SK-N-SH (cell line): Measurements from ENCODE around the gene PSMG3. TPM values are rescaled to one million over a fixed set of nuclear protein-coding genes. Genes with fewer than 3 reads are reported as not detected.
A peak's percentile ranks its signal among the peaks of the same experiment; 100 is the strongest.

Source experiments
- CTCF ChIA-PET: fragments of 300-600, 350-600 bp; formaldehyde crosslinking; extraction: SDS; loops from one replicate; lab custom pipeline; 2021; lab: Yijun Ruan, JAX
- POLR2A ChIA-PET: fragments of 350-600 bp; sonication (Branson Sonifier 250); formaldehyde crosslinking; extraction: SDS; loops from one replicate; lab custom pipeline; 2020; ENCODE audit warnings: antibody characterized with exemption, inconsistent platforms; lab: Yijun Ruan, JAX
- DNase-seq: peaks from one replicate; pipeline ENCODE4 v3.0.0; 2012
- H2AFZ ChIP-seq: fragments of 200-600 bp; sonication (generic); 2 replicates; pipeline ENCODE4 v1.8.1; 2016; ENCODE audit warnings: antibody characterized with exemption, mild to moderate bottlenecking, low read depth
- H3F3A ChIP-seq: fragments of 200-600 bp; sonication (generic); replicated peaks from 2 replicates; pipeline ENCODE3; 2016; ENCODE audit warnings: antibody characterized with exemption, mild to moderate bottlenecking; ENCODE audit not compliant: insufficient read depth
- H3K27ac ChIP-seq, 2 experiments: fragments of 200-500 bp in 1 of 2; fragments of 200-600 bp in 1 of 2; sonication (Bioruptor generic) in 1 of 2; sonication (generic), shearing (Covaris generic) in 1 of 2; 2 replicates each; pipeline versions ENCODE4 v1.5.1 to v1.6.1; 2014 to 2016; ENCODE audit warnings: low read depth in 2 of 2, inconsistent platforms in 1 of 2, low read length in 1 of 2, mild to moderate bottlenecking in 1 of 2, mixed read lengths in 1 of 2
- H3K27me3 ChIP-seq: fragments of 200-600 bp; sonication (generic), shearing (Covaris generic); 2 replicates; pipeline ENCODE4 v1.6.1; 2016; ENCODE audit warnings: mixed run types; ENCODE audit not compliant: insufficient read depth
- H3K36me3 ChIP-seq, 2 experiments: fragments of 200-500 bp in 1 of 2; fragments of 200-600 bp in 1 of 2; sonication (Bioruptor generic) in 1 of 2; sonication (generic) in 1 of 2; replicated peaks in 1 of 2; 2 replicates each; pipeline versions ENCODE3 to v1.5.1; 2014 to 2016; ENCODE audit warnings: low read length in 1 of 2, mild to moderate bottlenecking in 1 of 2; ENCODE audit not compliant: insufficient read depth in 2 of 2, control insufficient read depth in 1 of 2
- H3K4me1 ChIP-seq, 2 experiments: fragments of 200-500 bp in 1 of 2; fragments of 200-600 bp in 1 of 2; sonication (Bioruptor generic) in 1 of 2; sonication (generic), shearing (Covaris generic) in 1 of 2; 2 replicates each; pipeline versions ENCODE4 v1.5.1 to v1.6.1; 2014 to 2016; ENCODE audit warnings: low read depth in 1 of 2, low read length in 1 of 2, mixed run types in 1 of 2; ENCODE audit not compliant: insufficient read depth in 2 of 2, control insufficient read depth in 1 of 2
- H3K4me2 ChIP-seq: fragments of 200-600 bp; sonication (generic), shearing (Covaris generic); 2 replicates; pipeline ENCODE4 v1.6.1; 2017; ENCODE audit warnings: mixed run types
- H3K4me3 ChIP-seq, 2 experiments: fragments of 200-500 bp in 1 of 2; fragments of 200-600 bp in 1 of 2; sonication (Bioruptor generic) in 1 of 2; sonication (generic), shearing (Covaris generic) in 1 of 2; 2 replicates each; pipeline versions ENCODE4 v1.5.1 to v1.8.1; 2014 to 2016; ENCODE audit warnings: low read depth in 2 of 2, inconsistent platforms in 1 of 2, low read length in 1 of 2, mild to moderate bottlenecking in 1 of 2, mixed read lengths in 1 of 2, moderate library complexity in 1 of 2
- H3K79me2 ChIP-seq: fragments of 200-600 bp; sonication (generic); 2 replicates; pipeline ENCODE4 v1.8.1; 2017; ENCODE audit warnings: mild to moderate bottlenecking; ENCODE audit not compliant: insufficient read depth
- H3K9ac ChIP-seq: fragments of 200-600 bp; sonication (generic); 2 replicates; pipeline ENCODE4 v1.6.1; 2017; ENCODE audit warnings: mixed run types
- H3K9me2 ChIP-seq: fragments of 200-600 bp; sonication (generic); 2 replicates; pipeline ENCODE4 v1.6.1; 2017; ENCODE audit warnings: mixed run types
- H3K9me3 ChIP-seq: fragments of 200-600 bp; sonication (generic); 2 replicates; pipeline ENCODE4 v1.6.1; 2017; ENCODE audit warnings: mixed run types, mild to moderate bottlenecking, moderate library complexity
- H4K20me1 ChIP-seq: fragments of 200-600 bp; sonication (generic); 2 replicates; pipeline ENCODE4 v1.6.1; 2017; ENCODE audit warnings: mild to moderate bottlenecking, mixed run types; ENCODE audit not compliant: insufficient read depth
- CHD2 ChIP-seq: fragments of 150-350 bp; IDR thresholded peaks from 2 replicates; pipeline ENCODE4 v1.6.1; 2018; ENCODE audit warnings: low read length; ENCODE audit not compliant: partially characterized antibody
- ELF1 ChIP-seq: IDR thresholded peaks from 2 replicates; pipeline ENCODE4 v1.4.0; 2012
- EP300 ChIP-seq, 2 experiments: IDR thresholded peaks; 2 replicates each; pipeline versions ENCODE4 v1.4.0 to v1.6.1; 2012; ENCODE audit warnings: borderline replicate concordance in 1 of 2, low read depth in 1 of 2, low read length in 1 of 2
- EZH2phosphoT487 ChIP-seq: fragments of 200-600 bp; sonication (generic); IDR thresholded peaks from 2 replicates; pipeline ENCODE4 v1.6.1; 2017; ENCODE audit warnings: low read depth, mixed run types, mild to moderate bottlenecking, antibody characterized with exemption, moderate library complexity, borderline replicate concordance
- FOXJ3 ChIP-seq: sonication (generic); formaldehyde crosslinking; IDR thresholded peaks from 2 replicates; pipeline ENCODE4 v1.5.1; 2020; ENCODE audit warnings: mild to moderate bottlenecking, missing genetic modification reagents
- FOXM1 ChIP-seq: IDR thresholded peaks from 2 replicates; pipeline ENCODE4 v1.4.0; 2012; ENCODE audit warnings: low read depth, mild to moderate bottlenecking
- GATA2 ChIP-seq: sonication (generic); formaldehyde crosslinking; IDR thresholded peaks from 2 replicates; pipeline ENCODE4 v1.5.0; 2020; ENCODE audit warnings: mild to moderate bottlenecking, missing genetic modification reagents
- IRF3 ChIP-seq: fragments of 150-350 bp; IDR thresholded peaks from 2 replicates; pipeline ENCODE4 v1.6.1; 2016; ENCODE audit warnings: mild to moderate bottlenecking, low read depth, low read length
- JUND ChIP-seq: IDR thresholded peaks from 2 replicates; pipeline ENCODE4 v1.4.0; 2012
- MXI1 ChIP-seq: IDR thresholded peaks from 2 replicates; pipeline ENCODE4 v1.6.1; 2012; ENCODE audit warnings: mild to moderate bottlenecking, low read depth, low read length, improper control_type of control experiment
- NRF1 ChIP-seq: IDR thresholded peaks from 2 replicates; pipeline ENCODE4 v1.6.1; 2012; ENCODE audit warnings: low read depth, mild to moderate bottlenecking, low read length
- POLR2AphosphoS5 ChIP-seq: IDR thresholded peaks from 2 replicates; pipeline ENCODE4 v1.6.1; 2012; ENCODE audit warnings: low read depth, low read length
- RAD21 ChIP-seq: IDR thresholded peaks from 2 replicates; pipeline ENCODE4 v1.6.1; 2012; ENCODE audit warnings: mild to moderate bottlenecking, low read length
- RCOR1 ChIP-seq: fragments of 150-350 bp; IDR thresholded peaks from 2 replicates; pipeline ENCODE4 v1.6.1; 2017; ENCODE audit warnings: antibody characterized with exemption, low read length
- RFX5 ChIP-seq: IDR thresholded peaks from 2 replicates; pipeline ENCODE4 v1.6.1; 2012; ENCODE audit warnings: mild to moderate bottlenecking, improper control_type of control experiment, low read length
- TAF1 ChIP-seq: IDR thresholded peaks from 2 replicates; pipeline ENCODE4 v1.6.1; 2012; ENCODE audit warnings: low read depth, mild to moderate bottlenecking, low read length, moderate library complexity, borderline replicate concordance
- TCF12 ChIP-seq: IDR thresholded peaks from 2 replicates; pipeline ENCODE4 v1.4.0; 2012
- TEAD4 ChIP-seq: IDR thresholded peaks from 2 replicates; pipeline ENCODE4 v1.4.0; 2012; ENCODE audit warnings: mild to moderate bottlenecking, borderline replicate concordance; ENCODE audit not compliant: insufficient read depth
- USF1 ChIP-seq: IDR thresholded peaks from 2 replicates; pipeline ENCODE4 v1.4.0; 2012; ENCODE audit warnings: low read depth, borderline replicate concordance
- YY1 ChIP-seq: IDR thresholded peaks from 2 replicates; pipeline ENCODE4 v1.4.0; 2012; ENCODE audit warnings: low read depth, mild to moderate bottlenecking
- ZBTB33 ChIP-seq: IDR thresholded peaks from 2 replicates; pipeline ENCODE4 v1.4.0; 2012; ENCODE audit warnings: low read depth, borderline replicate concordance
- WGBS: methylation state at CpG from one replicate; pipeline ENCODE4 v1.1.6; 2017; ENCODE audit warnings: low lambda C conversion rate; 5-methylcytosine and 5-hydroxymethylcytosine counted together
- polyA plus RNA-seq, 3 experiments: library from polyadenylated mRNA; depleted of rRNA; stranded (reverse); fragments of >200 nt; gene quantifications; 2 replicates each; pipeline ENCODE4 v1.2.3, GENCODE V29; 2012

PSMG3 gene
- polyA plus RNA-seq, 1 of the 3 experiments (the other 2 are of a cell fraction): 109 TPM

GRCh38 chr7:1593091-1593866 lies 23.4 kb upstream of the PSMG3 start (continued):
- TF ChIP-seq CHD2: peak; percentile 18
- TF ChIP-seq RFX5: no peak
- TF ChIP-seq EZH2phosphoT487: no peak
- TF ChIP-seq FOXM1: no peak
- no peak for TF ChIP-seq ZBTB33
- TF ChIP-seq IRF3: no peak
- TF ChIP-seq GATA2: peak; percentile 91

GRCh38 chr7:1592299-1592871 lies 22.6 kb upstream of the PSMG3 start:
- POLR2A ChIA-PET: no interaction called here
- 71% methylated on average over 20 of the region's 20 CpGs for WGBS
- no peaks in the 10 kb centered on the region for H3F3A ChIP-seq

More at GRCh38 chr7:1592299-1592871, 22.6 kb upstream of the PSMG3 start:
- Histone ChIP-seq H2AFZ (no peak overlapping the region), H3K36me3 (no peaks in the 10 kb centered on the region), H3K9ac (no peak overlapping the region), H3K27ac (peak overlapping the region in 1 of 2 experiments; percentile 85; a peak in 2 of 4 replicates), H3K4me3 (no peak overlapping the region), H4K20me1 (no peaks in the 10 kb centered on the region), H3K4me1 (peaks cover 0 to 65% of the 10 kb centered on the region in 2 experiments; a peak in 1 of 4 replicates), H3K79me2 (no peaks in the 10 kb centered on the region), H3K9me3 (no peaks in the 10 kb centered on the region), H3K9me2 (no peaks in the 10 kb centered on the region), H3K27me3 (peaks cover 42% of the 10 kb centered on the region), H3K4me2 (no peak overlapping the region)
- CTCF ChIA-PET: interaction anchor here (0.7 to 2.6 kb wide), 7 partner anchors 9 to 166 kb away, joined by 3 to 12 read pairs (median 4); no protein-coding TSS in a partner anchor
- peak; percentile 37 for DNase-seq
- TF ChIP-seq TEAD4: no peak
- TF ChIP-seq EZH2phosphoT487: no peak
- TF ChIP-seq TCF12: no peak
- TF ChIP-seq USF1: no peak
- TF ChIP-seq ELF1: no peak
- TF ChIP-seq EP300 (IDR thresholded peaks at IDR 0.05; ENCODE audit: borderline replicate concordance in 1 of 2, low read depth in 1 of 2, low read length in 1 of 2): no peak
- no peak for TF ChIP-seq JUND
- no peak for TF ChIP-seq FOXJ3
- TF ChIP-seq YY1: no peak
- TF ChIP-seq RAD21: no peak
- no peak for TF ChIP-seq RCOR1
- TF ChIP-seq NRF1: no peak
- no peak for TF ChIP-seq TAF1
- no peak for TF ChIP-seq MXI1
- no peak for TF ChIP-seq POLR2AphosphoS5
